GM12872 (cell line): Measurements from ENCODE around the gene AUH.

Source experiments
- TF ChIP-seq, protein P1 (sequence below): IDR thresholded peaks from 3 replicates; pipeline ENCODE4 v1.5.1; 2011; ENCODE audit warnings: low read depth, mild to moderate bottlenecking, low read length, moderate library complexity; ENCODE audit not compliant: insufficient read depth

AUH gene

DNA sequence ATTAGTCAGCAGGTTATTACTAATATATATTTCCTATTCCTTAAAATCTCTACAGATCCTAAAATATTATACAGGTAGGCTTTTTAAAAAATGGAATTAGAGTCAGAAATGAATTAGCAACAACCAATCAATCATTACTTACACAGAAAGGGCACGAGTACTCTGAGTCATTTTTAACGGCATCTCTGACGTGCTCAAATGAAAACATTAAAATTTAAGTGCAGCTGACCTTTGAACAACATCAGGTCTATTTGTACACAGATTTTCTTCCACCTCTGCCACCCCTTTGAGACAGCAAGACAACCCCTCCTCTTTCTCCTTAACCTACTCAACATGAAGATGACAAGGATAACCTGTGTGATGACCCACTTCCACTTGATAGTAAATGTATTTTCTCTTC, 19.1 kb downstream of the AUH start:
- TF ChIP-seq, protein P1, sequence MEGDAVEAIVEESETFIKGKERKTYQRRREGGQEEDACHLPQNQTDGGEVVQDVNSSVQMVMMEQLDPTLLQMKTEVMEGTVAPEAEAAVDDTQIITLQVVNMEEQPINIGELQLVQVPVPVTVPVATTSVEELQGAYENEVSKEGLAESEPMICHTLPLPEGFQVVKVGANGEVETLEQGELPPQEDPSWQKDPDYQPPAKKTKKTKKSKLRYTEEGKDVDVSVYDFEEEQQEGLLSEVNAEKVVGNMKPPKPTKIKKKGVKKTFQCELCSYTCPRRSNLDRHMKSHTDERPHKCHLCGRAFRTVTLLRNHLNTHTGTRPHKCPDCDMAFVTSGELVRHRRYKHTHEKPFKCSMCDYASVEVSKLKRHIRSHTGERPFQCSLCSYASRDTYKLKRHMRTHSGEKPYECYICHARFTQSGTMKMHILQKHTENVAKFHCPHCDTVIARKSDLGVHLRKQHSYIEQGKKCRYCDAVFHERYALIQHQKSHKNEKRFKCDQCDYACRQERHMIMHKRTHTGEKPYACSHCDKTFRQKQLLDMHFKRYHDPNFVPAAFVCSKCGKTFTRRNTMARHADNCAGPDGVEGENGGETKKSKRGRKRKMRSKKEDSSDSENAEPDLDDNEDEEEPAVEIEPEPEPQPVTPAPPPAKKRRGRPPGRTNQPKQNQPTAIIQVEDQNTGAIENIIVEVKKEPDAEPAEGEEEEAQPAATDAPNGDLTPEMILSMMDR: no peak

DNA sequence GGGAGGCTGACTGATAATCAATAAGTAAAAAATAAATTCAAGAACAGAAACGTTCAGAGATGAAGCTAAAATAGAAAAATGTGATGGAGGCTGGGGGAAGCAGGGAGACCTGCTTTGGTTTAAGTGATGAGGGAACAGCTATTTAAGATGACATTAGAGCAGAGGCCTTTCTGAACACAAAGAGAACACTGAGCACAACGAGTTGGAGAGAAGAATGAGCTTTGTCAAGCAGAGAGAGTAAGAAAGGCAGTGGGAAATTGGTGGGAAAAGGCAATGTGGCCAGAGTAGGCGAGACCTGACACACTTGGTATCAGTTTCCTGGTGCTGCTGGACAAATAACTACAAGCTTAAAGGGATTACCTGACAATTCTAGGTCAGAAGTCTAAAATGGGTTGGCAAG, 20.0 kb downstream of the AUH start:
- TF ChIP-seq, protein P1: no peak

DNA sequence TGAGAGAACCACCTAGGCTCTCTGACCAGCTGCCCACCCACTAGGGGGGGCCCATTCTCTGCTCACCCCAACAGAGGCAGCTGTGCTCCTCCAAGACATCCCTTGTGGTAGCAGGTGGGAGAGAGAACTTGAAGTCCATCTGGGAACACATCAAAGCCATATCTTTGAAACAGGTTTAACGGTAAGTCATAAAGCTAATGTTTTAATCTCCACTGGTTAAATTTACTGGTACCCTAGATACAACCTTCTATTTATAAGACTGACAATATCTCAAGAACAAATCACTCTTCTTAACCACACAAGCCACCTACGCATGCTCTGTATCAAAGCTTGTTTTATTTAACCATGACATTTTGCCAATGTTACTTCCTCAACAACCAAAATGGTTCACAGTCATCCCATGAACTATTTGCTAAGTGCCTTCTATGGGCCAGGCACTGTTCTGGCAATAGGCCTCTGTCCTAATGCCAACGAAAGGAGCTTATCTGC, 20.4 kb downstream of the AUH start:
- TF ChIP-seq, protein P1: no peak

DNA sequence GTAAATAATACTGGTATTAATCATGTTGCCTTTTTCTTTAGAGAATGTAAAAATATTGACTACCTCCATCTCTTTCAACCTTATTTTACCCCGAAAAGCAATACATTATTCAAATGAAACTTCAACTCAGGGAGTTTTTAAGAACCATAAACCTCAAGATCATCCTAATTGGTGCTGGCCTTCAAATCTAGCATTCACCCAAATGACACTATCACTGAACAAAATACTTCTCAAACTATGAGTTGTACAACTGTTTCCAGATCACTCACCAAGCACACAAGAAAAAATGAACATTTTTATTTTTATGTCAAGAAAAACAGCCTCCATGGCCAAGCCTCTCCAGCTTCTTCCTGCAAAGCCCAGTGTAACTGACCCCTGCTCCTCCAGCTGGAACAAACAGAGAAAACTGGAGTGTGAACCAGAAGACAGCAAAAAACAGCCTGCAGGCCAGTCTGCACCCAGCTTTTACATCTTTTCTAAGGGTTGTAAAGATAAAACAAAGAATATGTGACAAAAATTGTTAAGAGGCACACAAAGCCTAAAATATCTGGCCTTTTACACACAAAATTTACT, 21.2 kb downstream of the AUH start:
- TF ChIP-seq, protein P1: no peak

DNA sequence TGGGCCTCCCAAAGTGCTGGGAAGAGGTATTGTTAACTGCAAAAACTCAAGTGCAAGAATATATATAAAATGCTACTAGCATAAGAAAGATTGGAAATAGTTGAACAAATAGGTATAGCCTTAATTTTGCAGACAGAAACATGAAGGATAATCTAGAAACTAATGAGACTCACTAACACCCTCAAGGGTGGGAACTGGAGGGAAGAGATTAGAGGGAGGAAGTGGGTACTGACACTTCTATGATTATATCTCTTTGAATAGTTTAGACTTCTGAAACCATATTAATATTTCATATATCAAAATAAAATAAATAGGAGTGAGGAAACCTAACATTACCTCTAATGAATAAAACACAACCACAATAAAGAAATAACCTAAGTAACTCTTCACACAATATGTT, 23.0 kb downstream of the AUH start:
- TF ChIP-seq, protein P1: no peak

DNA sequence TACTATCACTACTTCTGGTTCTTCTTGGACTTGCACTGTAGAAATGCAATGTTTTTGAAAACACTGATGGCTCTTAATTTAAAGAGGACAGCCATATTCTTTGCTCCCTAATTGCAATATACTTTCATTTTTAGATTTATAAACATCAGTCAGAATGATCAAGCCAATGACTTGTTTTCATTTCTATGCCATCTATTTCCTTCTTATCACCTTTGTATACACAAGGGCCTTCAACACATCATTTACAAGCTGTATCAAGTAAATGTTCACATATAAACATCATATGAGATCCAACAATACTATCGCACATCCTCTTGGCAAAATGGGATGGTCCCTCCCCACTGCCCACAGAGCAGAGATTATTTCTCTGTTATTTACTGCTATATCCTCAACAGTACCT, 24.9 kb downstream of the AUH start:
- TF ChIP-seq, protein P1: no peak

DNA sequence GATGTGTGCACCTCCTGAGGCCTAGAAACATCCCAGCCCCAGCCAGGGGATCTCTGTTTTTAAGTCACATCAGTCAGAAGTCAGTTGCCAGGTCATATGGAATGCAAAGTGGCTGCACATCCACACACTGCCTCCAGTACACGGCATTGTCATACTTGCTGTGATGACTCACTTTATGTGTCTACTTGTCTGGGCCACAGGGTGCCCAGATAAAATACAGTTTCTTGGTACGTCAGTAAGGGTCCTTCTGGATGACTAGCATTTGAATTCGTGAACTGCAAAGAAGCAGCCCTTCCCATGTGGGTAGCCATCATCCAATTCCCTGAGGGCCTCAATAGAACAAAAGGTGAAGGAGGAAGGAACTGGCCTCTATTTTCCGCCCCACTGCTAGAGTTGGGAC, 27.7 kb downstream of the AUH start:
- TF ChIP-seq, protein P1: no peak

DNA sequence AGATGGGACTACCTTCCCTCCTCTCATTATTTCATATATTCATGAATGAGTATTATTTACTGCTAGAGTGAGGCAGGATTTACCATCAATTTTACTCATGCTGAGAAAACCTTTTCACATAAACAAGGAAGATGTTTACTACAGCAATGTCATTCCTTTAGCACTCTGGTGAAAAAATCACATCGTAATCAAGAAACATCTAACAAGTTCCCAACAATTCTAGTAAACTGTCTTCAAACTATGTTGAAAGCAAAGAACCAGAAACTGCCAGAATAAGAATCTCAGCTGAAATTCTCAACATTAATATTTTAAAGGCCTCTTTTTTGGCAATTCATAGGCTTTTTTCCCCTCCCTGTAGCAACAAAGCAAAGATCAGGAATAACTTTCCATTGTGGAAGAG, 28.2 kb downstream of the AUH start:
- TF ChIP-seq, protein P1: no peak
